A673 (cell line): ENCODE results near the gene EEFSEC. TPM values are rescaled to one million over a fixed set of nuclear protein-coding genes. Genes with fewer than 3 reads are reported as not detected.

Source experiments
- BruUV-seq: library from RNA; stranded (reverse); fragments of 400-500 nt; replicated peaks from 2 replicates; lab custom pipeline; 2021; lab: Mats Ljungman, UMichigan
- CTCF ChIA-PET: fragments of 300-600 bp; sonication (Branson Sonifier 250); formaldehyde crosslinking; loops from one replicate; lab custom pipeline; 2022; ENCODE audit warnings: antibody characterized with exemption; lab: Charles Lee
- POLR2A ChIA-PET: fragments of 300-600 bp; sonication (Branson Sonifier 250); formaldehyde crosslinking; loops from one replicate; lab custom pipeline; 2022; ENCODE audit warnings: antibody characterized with exemption; ENCODE audit not compliant: low non-redundant PET; lab: Charles Lee
- DNase-seq: peaks from one replicate; pipeline ENCODE4 v3.0.0-alpha.2; 2015; ENCODE audit warnings: low spot score
- H3K27ac ChIP-seq: fragments of 200-600 bp; sonication (generic); 2 replicates; pipeline ENCODE4 v1.5.1; 2016; ENCODE audit warnings: mixed run types, low read depth, mild to moderate bottlenecking, mixed read lengths, antibody characterized with exemption, low read length; ENCODE audit not compliant: poor library complexity, severe bottlenecking
- H3K27me3 ChIP-seq: fragments of 200-600 bp; sonication (generic); replicated peaks from 2 replicates; pipeline ENCODE4 v1.6.1; 2017; ENCODE audit warnings: mixed run types, low read depth, mild to moderate bottlenecking, mixed read lengths, antibody characterized with exemption, low read length; ENCODE audit not compliant: insufficient read depth, poor library complexity
- H3K36me3 ChIP-seq: fragments of 200-600 bp; sonication (generic); 2 replicates; pipeline ENCODE4 v1.6.1; 2016; ENCODE audit warnings: mixed run types, mild to moderate bottlenecking, mixed read lengths, antibody characterized with exemption, low read length; ENCODE audit not compliant: insufficient read depth, poor library complexity, severe bottlenecking
- H3K4me1 ChIP-seq: fragments of 200-600 bp; sonication (generic); 2 replicates; pipeline ENCODE4 v1.6.1; 2017; ENCODE audit warnings: mixed run types, mild to moderate bottlenecking, mixed read lengths, antibody characterized with exemption, low read length; ENCODE audit not compliant: insufficient read depth, poor library complexity, severe bottlenecking
- H3K4me3 ChIP-seq: fragments of 200-600 bp; sonication (generic); 2 replicates; pipeline ENCODE4 v1.5.1; 2016; ENCODE audit warnings: low read depth, mixed run types, mild to moderate bottlenecking, mixed read lengths, low read length; ENCODE audit not compliant: poor library complexity, severe bottlenecking
- H3K9me3 ChIP-seq: fragments of 200-600 bp; sonication (generic); 2 replicates; pipeline ENCODE4 v1.6.1; 2016; ENCODE audit warnings: mixed run types, low read depth, mild to moderate bottlenecking, mixed read lengths, antibody characterized with exemption, low read length; ENCODE audit not compliant: poor library complexity, severe bottlenecking
- CTCF ChIP-seq: fragments of 300-800, 200-600 bp; sonication (generic); conservative IDR thresholded peaks from 2 replicates; pipeline ENCODE4 v1.5.1; 2017; ENCODE audit warnings: low read depth, mild to moderate bottlenecking, antibody characterized with exemption, low read length, moderate library complexity, mixed read lengths
- EZH2 ChIP-seq: fragments of 200-600 bp; sonication (generic); IDR thresholded peaks from 2 replicates; pipeline ENCODE4 v1.6.1; 2017; ENCODE audit warnings: borderline replicate concordance, low read depth, mild to moderate bottlenecking, mixed read lengths, antibody characterized with exemption, low read length; ENCODE audit not compliant: poor library complexity, severe bottlenecking
- intact Hi-C: fragments of 100-400 bp; cut with micrococcal nuclease; formaldehyde crosslinking; loops from one replicate; pipeline ENCODE4 v1.10.0; 2022; ENCODE audit not compliant: unreplicated experiment
- total RNA-seq: library from RNA; stranded (reverse); gene quantifications from 2 replicates; pipeline ENCODE4 v1.2.3, GENCODE V29; 2021

EEFSEC gene
- total RNA-seq, 1 experiment from 2014 or later: 19.7 TPM

DNA sequence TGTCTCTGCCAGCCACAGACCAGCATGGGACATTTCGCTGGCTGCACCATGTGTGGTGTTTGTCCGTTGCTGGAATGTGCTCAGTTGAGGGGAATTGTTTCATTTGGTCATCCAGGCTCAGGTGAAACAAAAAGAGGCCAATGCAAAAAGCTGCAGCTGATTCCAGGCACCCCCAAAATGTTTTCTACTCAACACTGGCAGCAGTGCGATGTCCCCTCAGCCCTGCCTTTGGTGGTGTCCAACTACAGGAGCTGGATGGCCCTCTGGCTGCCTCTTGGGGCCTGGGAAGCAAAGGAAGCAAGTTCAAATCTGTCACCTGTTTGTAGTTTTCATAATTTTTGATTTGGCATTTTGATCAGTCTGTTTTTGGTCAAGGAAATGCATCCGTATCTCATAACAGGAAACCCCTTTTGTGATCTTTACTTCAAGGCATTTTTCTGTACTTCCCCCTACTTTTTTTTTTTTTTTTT, 141.8 kb downstream of the EEFSEC start:
- CTCF ChIA-PET: no interaction called here
- no peak for DNase-seq

GRCh38 chr3:128296469-128297251, 143.4 kb downstream of the EEFSEC start:
- Histone ChIP-seq H3K36me3 (no peaks in the 10 kb centered on the region), H3K4me1 (peaks cover 12% of the 10 kb centered on the region), H3K27me3 (no peaks in the 10 kb centered on the region), H3K27ac (no peak overlapping the region), H3K9me3 (no peaks in the 10 kb centered on the region), H3K4me3 (no peak overlapping the region)
- ChIA-PET POLR2A (no interaction called here), CTCF (no interaction called here)
- intact Hi-C loops: no loop called here
- TF ChIP-seq CTCF: no peak
- TF ChIP-seq EZH2: no peak
- DNase-seq: no peak
- no TSS peak for BruUV-seq

More for the DNA sequence above, 141.8 kb downstream of the EEFSEC start:
- POLR2A ChIA-PET: no interaction called here
- intact Hi-C loops: no loop called here
- Histone ChIP-seq H3K27ac (no peak overlapping the region), H3K4me3 (no peak overlapping the region), H3K27me3 (no peaks in the 10 kb centered on the region), H3K4me1 (peaks cover 9% of the 10 kb centered on the region), H3K36me3 (no peaks in the 10 kb centered on the region), H3K9me3 (no peaks in the 10 kb centered on the region)
- no TSS peak for BruUV-seq
- no peak for TF ChIP-seq EZH2
- no peak for TF ChIP-seq CTCF

- BruUV-seq: no TSS peak
- H3K27me3 ChIP-seq: no peaks in the 10 kb centered on the region
- ChIA-PET CTCF (interaction anchor here (0.6 kb wide), 2 partner anchors 229 to 683 kb away, joined by 3 to 5 read pairs; no protein-coding TSS in a partner anchor), POLR2A (interaction anchor here (0.5 kb wide), 1 partner anchor 238 kb away, joined by 5 read pairs; no protein-coding TSS in a partner anchor)
- TF ChIP-seq CTCF (no peak), EZH2 (no peak)
- intact Hi-C loops: no loop called here
- DNase-seq: peak; percentile 54
- H3K27ac ChIP-seq: no peak overlapping the region
- no peaks in the 10 kb centered on the region for H3K9me3 ChIP-seq
- no peaks in the 10 kb centered on the region for H3K36me3 ChIP-seq
- peaks cover 21% of the 10 kb centered on the region for H3K4me1 ChIP-seq
- H3K4me3 ChIP-seq: no peak overlapping the region
Observed at GRCh38 chr3:128297401-128298138, 144.3 kb downstream of the EEFSEC start.
